CD4-positive, alpha-beta T cell (primary cell): ENCODE results near the gene ANKH. TPM values are rescaled to one million over a fixed set of nuclear protein-coding genes. Genes with fewer than 3 reads are reported as not detected.

Experiments used
- ATAC-seq: fragments of 200-7000 bp; cut with Tn5 transposase; one replicate; pipeline ENCODE4 v1.10.0; 2022; ENCODE audit warnings: mild to moderate bottlenecking; ENCODE audit not compliant: poor library complexity
- CTCF ChIA-PET: fragments of 350-600 bp; sonication (Branson Sonifier 250); formaldehyde crosslinking; loops from one replicate; lab custom pipeline; 2021; ENCODE audit warnings: antibody characterized with exemption, inconsistent platforms; lab: Charles Lee
- POLR2A ChIA-PET: fragments of 350-600 bp; sonication (Branson Sonifier 250); formaldehyde crosslinking; loops from one replicate; lab custom pipeline; 2021; ENCODE audit warnings: antibody characterized with exemption, inconsistent platforms; lab: Charles Lee
- DNase-seq, 14 experiments: peaks; one replicate each; pipeline ENCODE4 v3.0.0-alpha.2; 2013 to 2020; ENCODE audit warnings: mixed read lengths in 2 of 14
- H3K27ac ChIP-seq, 2 donors: one replicate each; pipeline versions ENCODE4 v1.5.1 to v1.7.0; 2013; ENCODE audit warnings: low read length in 2 of 2, low read depth in 1 of 2, mild to moderate bottlenecking in 1 of 2
- H3K27me3 ChIP-seq, 2 experiments: 1 replicate in 1 of 2; 2 replicates in 1 of 2; pipeline versions ENCODE4 v1.6.1 to v1.7.0; 2013; ENCODE audit warnings: low read length in 2 of 2, control low read depth in 1 of 2, mild to moderate bottlenecking in 1 of 2, moderate library complexity in 1 of 2; ENCODE audit not compliant: insufficient read depth in 2 of 2, control insufficient read depth in 1 of 2
- H3K36me3 ChIP-seq: one replicate; pipeline ENCODE4 v1.6.1; 2013; ENCODE audit warnings: low read length, control low read depth; ENCODE audit not compliant: insufficient read depth
- H3K4me1 ChIP-seq: one replicate; pipeline ENCODE4 v1.6.1; 2013; ENCODE audit warnings: low read length, control low read depth; ENCODE audit not compliant: insufficient read depth
- H3K4me3 ChIP-seq: one replicate; pipeline ENCODE4 v1.5.1; 2013; ENCODE audit warnings: mild to moderate bottlenecking, low read length, moderate library complexity
- H3K9me3 ChIP-seq, 2 experiments: 1 replicate in 1 of 2; 2 replicates in 1 of 2; pipeline versions ENCODE4 v1.6.1 to v1.7.0; 2013; ENCODE audit warnings: low read length in 2 of 2, mild to moderate bottlenecking in 2 of 2, control low read depth in 1 of 2, moderate library complexity in 1 of 2; ENCODE audit not compliant: control insufficient read depth in 1 of 2, insufficient read depth in 1 of 2
- H3K27ac Mint-ChIP-seq: one replicate; pipeline ENCODE4 v1.8.0; 2020; ENCODE audit warnings: mixed read lengths
- H3K27me3 Mint-ChIP-seq: one replicate; pipeline ENCODE4 v1.8.0; 2021; ENCODE audit warnings: mixed read lengths
- H3K36me3 Mint-ChIP-seq: one replicate; pipeline ENCODE4 v1.8.0; 2021; ENCODE audit warnings: low read depth, mixed read lengths
- H3K4me1 Mint-ChIP-seq: one replicate; pipeline ENCODE4 v1.8.0; 2021; ENCODE audit warnings: low read depth, mixed read lengths
- H3K4me3 Mint-ChIP-seq: one replicate; pipeline ENCODE4 v1.8.0; 2020; ENCODE audit warnings: mild to moderate bottlenecking, mixed read lengths
- H3K9me3 Mint-ChIP-seq: one replicate; pipeline ENCODE4 v1.8.0; 2020; ENCODE audit warnings: mixed read lengths
- CTCF ChIP-seq: fragments of 200-600 bp; IDR thresholded peaks from one replicate; pipeline ENCODE4 v1.8.0; 2022; ENCODE audit warnings: antibody characterized with exemption, mild to moderate bottlenecking
- intact Hi-C, 2 experiments: fragments of 100-400 bp; cut with DNase I in 1 of 2; cut with micrococcal nuclease in 1 of 2; formaldehyde crosslinking; loops; one replicate each; pipeline versions ENCODE4 v1.15.1 to v1.9.0; 2023 to 2025; cut with DNase I, micrococcal nuclease
- total RNA-seq, 174 experiments: library from RNA in 2 of 174; stranded (reverse) in 2 of 174; gene quantifications; one replicate each; pipeline ENCODE4 v1.2.3 and lab custom pipeline; 2021 to 2026

Gene ANKH
- total RNA-seq, 2 experiments from 2014 or later = 69.5 to 72.3 TPM

- Histone ChIP-seq H3K9me3 (no peaks in the 10 kb centered on the region), H3K4me1 (peaks cover 2% of the 10 kb centered on the region), H3K4me3 (no peak overlapping the region), H3K36me3 (peaks cover 16% of the 10 kb centered on the region), H3K27me3 (no peaks in the 10 kb centered on the region), H3K27ac (no peak overlapping the region)
- intact Hi-C loops = no loop called here
- H3K27me3 Mint-ChIP-seq = no peaks in the 10 kb centered on the region
- no peak overlapping the region for H3K4me3 Mint-ChIP-seq
- TF ChIP-seq CTCF = no peak
- no peak overlapping the region for H3K27ac Mint-ChIP-seq
- ATAC-seq (no peak), DNase-seq (no peak)
- H3K4me1 Mint-ChIP-seq = peaks cover 30% of the 10 kb centered on the region
- H3K9me3 Mint-ChIP-seq = no peaks in the 10 kb centered on the region
- POLR2A ChIA-PET = interaction anchor here (1.0 to 1.1 kb wide), 2 partner anchors 10 to 103 kb away, joined by 3 read pairs; no protein-coding TSS in a partner anchor
- H3K36me3 Mint-ChIP-seq = peaks cover 49% of the 10 kb centered on the region
- CTCF ChIA-PET = no interaction called here
These were observed 104.5 kb downstream of the ANKH start for GRCh38 chr5:14767053-14767452.

GRCh38 chr5:14766584-14766983 lies 105.0 kb downstream of the ANKH start:
- Histone ChIP-seq H3K4me3 (no peak overlapping the region), H3K27me3 (no peaks in the 10 kb centered on the region), H3K36me3 (peaks cover 16% of the 10 kb centered on the region), H3K27ac (no peak overlapping the region), H3K9me3 (no peaks in the 10 kb centered on the region), H3K4me1 (peaks cover 2% of the 10 kb centered on the region)
- POLR2A ChIA-PET = interaction anchor here (1.0 kb wide), 1 partner anchor 104 kb away, joined by 3 read pairs; no protein-coding TSS in a partner anchor
- TF ChIP-seq CTCF = no peak
- intact Hi-C loops = no loop called here
- no peaks in the 10 kb centered on the region for H3K9me3 Mint-ChIP-seq
- peaks cover 49% of the 10 kb centered on the region for H3K36me3 Mint-ChIP-seq
- ATAC-seq = no peak
- no peak overlapping the region for H3K27ac Mint-ChIP-seq
- H3K27me3 Mint-ChIP-seq = no peaks in the 10 kb centered on the region
- peaks cover 30% of the 10 kb centered on the region for H3K4me1 Mint-ChIP-seq
- H3K4me3 Mint-ChIP-seq = no peak overlapping the region
- CTCF ChIA-PET = no interaction called here
- no peak for DNase-seq

- peaks cover 58% of the 10 kb centered on the region for H3K36me3 Mint-ChIP-seq
- ATAC-seq = no peak
- no peak for DNase-seq
- no peaks in the 10 kb centered on the region for H3K9me3 ChIP-seq
- ChIA-PET POLR2A (no interaction called here), CTCF (interaction anchor here (1.0 kb wide), 1 partner anchor 238 kb away, joined by 3 read pairs; no protein-coding TSS in a partner anchor)
- TF ChIP-seq CTCF = no peak
- H3K27ac Mint-ChIP-seq = no peak overlapping the region
- H3K4me3 ChIP-seq = no peak overlapping the region
- H3K4me3 Mint-ChIP-seq = no peak overlapping the region
- peaks cover 23% of the 10 kb centered on the region for H3K4me1 Mint-ChIP-seq
- no peaks in the 10 kb centered on the region for H3K27me3 ChIP-seq
- H3K36me3 ChIP-seq = peaks cover 16% of the 10 kb centered on the region
- no peak overlapping the region for H3K27ac ChIP-seq
- H3K27me3 Mint-ChIP-seq = no peaks in the 10 kb centered on the region
- H3K9me3 Mint-ChIP-seq = no peaks in the 10 kb centered on the region
- intact Hi-C loops = no loop called here
- H3K4me1 ChIP-seq = peaks cover 2% of the 10 kb centered on the region
These were observed 106.0 kb downstream of the ANKH start for GRCh38 chr5:14765587-14765986.
